Gastroesophageal sphincter (tissue), 3 donors: Measurements from ENCODE around the gene KNOP1.

Experiments
- EP300 ChIP-seq: sonication (generic); formaldehyde crosslinking; IDR thresholded peaks from one replicate; pipeline ENCODE4 v1.6.1; 2017; ENCODE audit warnings: antibody characterized with exemption, mild to moderate bottlenecking
- POLR2A ChIP-seq, 2 donors: fragments of 450-650 bp; IDR thresholded peaks; one replicate each; pipeline ENCODE4 v1.6.1; 2017; ENCODE audit warnings: antibody characterized with exemption in 2 of 2, mild to moderate bottlenecking in 2 of 2, moderate library complexity in 1 of 2
- POLR2AphosphoS5 ChIP-seq: sonication (generic); formaldehyde crosslinking; IDR thresholded peaks from one replicate; pipeline ENCODE4 v1.6.1; 2017; ENCODE audit warnings: antibody characterized with exemption
- TF ChIP-seq, protein P1 (sequence below), 4 experiments: fragments of 200-600 bp in 2 of 4; fragments of 450-650 bp in 2 of 4; sonication (generic) in 1 of 4; IDR thresholded peaks; one replicate each; pipeline ENCODE4 v1.5.1; 2017 to 2019; ENCODE audit warnings: antibody characterized with exemption in 4 of 4, mild to moderate bottlenecking in 2 of 4, moderate library complexity in 2 of 4

DNA sequence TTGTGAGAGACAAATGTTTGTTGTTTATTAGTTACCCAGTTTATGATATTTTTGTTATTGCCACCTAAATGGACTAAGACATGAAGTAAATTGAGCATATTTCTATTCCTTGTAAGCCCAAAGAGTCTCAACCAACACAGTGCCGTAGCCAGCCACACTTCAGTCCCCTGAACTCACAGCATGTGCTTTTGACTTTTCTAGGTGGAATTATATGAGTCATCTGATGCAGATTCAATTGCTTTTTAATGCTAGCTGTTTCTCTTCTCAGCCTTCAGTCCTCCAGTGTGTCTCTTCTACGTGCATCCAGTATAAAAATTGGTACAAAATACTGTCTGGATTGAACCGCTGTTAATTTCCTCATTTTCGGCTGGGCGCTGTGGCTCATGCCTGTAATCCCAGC is 39.0 kb upstream of the KNOP1 start:
- TF ChIP-seq, protein P1, sequence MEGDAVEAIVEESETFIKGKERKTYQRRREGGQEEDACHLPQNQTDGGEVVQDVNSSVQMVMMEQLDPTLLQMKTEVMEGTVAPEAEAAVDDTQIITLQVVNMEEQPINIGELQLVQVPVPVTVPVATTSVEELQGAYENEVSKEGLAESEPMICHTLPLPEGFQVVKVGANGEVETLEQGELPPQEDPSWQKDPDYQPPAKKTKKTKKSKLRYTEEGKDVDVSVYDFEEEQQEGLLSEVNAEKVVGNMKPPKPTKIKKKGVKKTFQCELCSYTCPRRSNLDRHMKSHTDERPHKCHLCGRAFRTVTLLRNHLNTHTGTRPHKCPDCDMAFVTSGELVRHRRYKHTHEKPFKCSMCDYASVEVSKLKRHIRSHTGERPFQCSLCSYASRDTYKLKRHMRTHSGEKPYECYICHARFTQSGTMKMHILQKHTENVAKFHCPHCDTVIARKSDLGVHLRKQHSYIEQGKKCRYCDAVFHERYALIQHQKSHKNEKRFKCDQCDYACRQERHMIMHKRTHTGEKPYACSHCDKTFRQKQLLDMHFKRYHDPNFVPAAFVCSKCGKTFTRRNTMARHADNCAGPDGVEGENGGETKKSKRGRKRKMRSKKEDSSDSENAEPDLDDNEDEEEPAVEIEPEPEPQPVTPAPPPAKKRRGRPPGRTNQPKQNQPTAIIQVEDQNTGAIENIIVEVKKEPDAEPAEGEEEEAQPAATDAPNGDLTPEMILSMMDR (IDR thresholded peaks at IDR 0.05): no peak
- TF ChIP-seq POLR2A (IDR thresholded peaks at IDR 0.05) (no peak), POLR2AphosphoS5 (no peak), EP300 (no peak)
